HUES6 (cell line): ENCODE measurements around the gene PHLDB3.

Experiments used
- H3K27ac ChIP-seq: 2 replicates; pipeline ENCODE4 v1.7.0; 2013; ENCODE audit warnings: low read depth, mild to moderate bottlenecking, low read length, inconsistent platforms
- H3K27me3 ChIP-seq: 2 replicates; pipeline ENCODE4 v1.6.1; 2013; ENCODE audit warnings: low read length; ENCODE audit not compliant: control insufficient read depth, insufficient read depth
- H3K36me3 ChIP-seq: 2 replicates; pipeline ENCODE4 v1.6.1; 2013; ENCODE audit warnings: low read length; ENCODE audit not compliant: control insufficient read depth, insufficient read depth
- H3K4me1 ChIP-seq: 2 replicates; pipeline ENCODE4 v1.6.1; 2013; ENCODE audit warnings: low read length; ENCODE audit not compliant: control insufficient read depth, insufficient read depth
- H3K4me3 ChIP-seq: 2 replicates; pipeline ENCODE4 v1.5.1; 2013; ENCODE audit warnings: low read depth, low read length
- H3K9ac ChIP-seq: one replicate; pipeline ENCODE4 v1.6.1; 2013; ENCODE audit warnings: mild to moderate bottlenecking, low read length
- H3K9me3 ChIP-seq: 2 replicates; pipeline ENCODE4 v1.6.1; 2013; ENCODE audit warnings: low read depth, low read length; ENCODE audit not compliant: control insufficient read depth, insufficient read depth

PHLDB3 gene

GRCh38 chr19:43460362-43461016, 44.1 kb downstream of the PHLDB3 start:
- H3K27me3 ChIP-seq = peaks cover 25% of the 10 kb centered on the region
- H3K4me3 ChIP-seq = no peak overlapping the region
- H3K4me1 ChIP-seq = peaks cover 15% of the 10 kb centered on the region
- no peaks in the 10 kb centered on the region for H3K9me3 ChIP-seq
- H3K27ac ChIP-seq = no peak overlapping the region
- no peak overlapping the region for H3K9ac ChIP-seq
- no peaks in the 10 kb centered on the region for H3K36me3 ChIP-seq

- H3K36me3 ChIP-seq = no peaks in the 10 kb centered on the region
- no peak overlapping the region for H3K9ac ChIP-seq
- peaks cover 8% of the 10 kb centered on the region for H3K4me1 ChIP-seq
- peaks cover under 1% of the 10 kb centered on the region; the same call in 1 of the 2 replicates for H3K9me3 ChIP-seq
- H3K27me3 ChIP-seq = peaks cover 9% of the 10 kb centered on the region; the same call in 1 of the 2 replicates
- H3K4me3 ChIP-seq = no peak overlapping the region
- H3K27ac ChIP-seq = no peak overlapping the region
Observed at GRCh38 chr19:43457809-43458208, 46.7 kb downstream of the PHLDB3 start.

- Histone ChIP-seq H3K27me3 (no peaks in the 10 kb centered on the region), H3K9ac (no peak overlapping the region), H3K27ac (no peak overlapping the region), H3K4me1 (peaks cover 6% of the 10 kb centered on the region; the same call in 1 of the 2 replicates), H3K36me3 (no peaks in the 10 kb centered on the region), H3K9me3 (peaks cover 7% of the 10 kb centered on the region), H3K4me3 (no peak overlapping the region)
Observed at GRCh38 chr19:43455321-43456113, 49.0 kb downstream of the PHLDB3 start.

GRCh38 chr19:43454031-43454430, 50.5 kb downstream of the PHLDB3 start:
- H3K27ac ChIP-seq = no peak overlapping the region
- H3K4me1 ChIP-seq = peaks cover 6% of the 10 kb centered on the region; the same call in 1 of the 2 replicates
- no peaks in the 10 kb centered on the region for H3K36me3 ChIP-seq
- no peak overlapping the region for H3K9ac ChIP-seq
- peaks cover 7% of the 10 kb centered on the region for H3K9me3 ChIP-seq
- H3K27me3 ChIP-seq = no peaks in the 10 kb centered on the region
- no peak overlapping the region for H3K4me3 ChIP-seq

GRCh38 chr19:43452582-43452981, 52.0 kb downstream of the PHLDB3 start:
- H3K27ac ChIP-seq = no peak overlapping the region
- no peak overlapping the region for H3K9ac ChIP-seq
- no peaks in the 10 kb centered on the region for H3K36me3 ChIP-seq
- peaks cover 2% of the 10 kb centered on the region; the same call in 1 of the 2 replicates for H3K4me1 ChIP-seq
- H3K9me3 ChIP-seq = peaks cover 7% of the 10 kb centered on the region
- no peaks in the 10 kb centered on the region for H3K27me3 ChIP-seq
- no peak overlapping the region for H3K4me3 ChIP-seq

- H3K27ac ChIP-seq = no peak overlapping the region
Observed at GRCh38 chr19:43450545-43450997, 54.0 kb downstream of the PHLDB3 start.

GRCh38 chr19:43447655-43448054, 56.9 kb downstream of the PHLDB3 start:
- peaks cover 6% of the 10 kb centered on the region for H3K9me3 ChIP-seq
- no peak overlapping the region for H3K4me3 ChIP-seq
- peaks cover 5% of the 10 kb centered on the region; the same call in 1 of the 2 replicates for H3K4me1 ChIP-seq
- H3K27me3 ChIP-seq = no peaks in the 10 kb centered on the region
- no peak overlapping the region for H3K27ac ChIP-seq
- no peaks in the 10 kb centered on the region for H3K36me3 ChIP-seq
- no peak overlapping the region for H3K9ac ChIP-seq

More at GRCh38 chr19:43450545-43450997, 54.0 kb downstream of the PHLDB3 start:
- Histone ChIP-seq H3K9ac (no peak overlapping the region), H3K4me1 (peaks cover 5% of the 10 kb centered on the region; the same call in 1 of the 2 replicates), H3K4me3 (no peak overlapping the region), H3K27me3 (no peaks in the 10 kb centered on the region), H3K36me3 (no peaks in the 10 kb centered on the region), H3K9me3 (peaks cover 7% of the 10 kb centered on the region)

- Histone ChIP-seq H3K27ac (no peak overlapping the region), H3K4me3 (no peak overlapping the region), H3K9me3 (0 out of 2 replicates have a peak, but pooled peaks cover 3% of the 10 kb centered on the region), H3K36me3 (no peaks in the 10 kb centered on the region), H3K4me1 (peaks cover 5% of the 10 kb centered on the region; the same call in 1 of the 2 replicates), H3K9ac (no peak overlapping the region), H3K27me3 (no peaks in the 10 kb centered on the region)
Observed at GRCh38 chr19:43446746-43447489, 57.6 kb downstream of the PHLDB3 start.

GRCh38 chr19:43445426-43445825, 59.1 kb downstream of the PHLDB3 start:
- Histone ChIP-seq H3K4me3 (no peak overlapping the region), H3K4me1 (peaks cover 5% of the 10 kb centered on the region; the same call in 1 of the 2 replicates), H3K9me3 (no peaks in the 10 kb centered on the region), H3K9ac (no peak overlapping the region), H3K27me3 (no peaks in the 10 kb centered on the region), H3K27ac (no peak overlapping the region), H3K36me3 (no peaks in the 10 kb centered on the region)

GRCh38 chr19:43444531-43445287, 59.8 kb downstream of the PHLDB3 start:
- no peaks in the 10 kb centered on the region for H3K36me3 ChIP-seq

More at GRCh38 chr19:43444531-43445287, 59.8 kb downstream of the PHLDB3 start:
- Histone ChIP-seq H3K27ac (no peak overlapping the region), H3K27me3 (no peaks in the 10 kb centered on the region), H3K4me3 (no peak overlapping the region), H3K4me1 (peaks cover 5% of the 10 kb centered on the region; the same call in 1 of the 2 replicates), H3K9me3 (peaks cover 2% of the 10 kb centered on the region), H3K9ac (no peak overlapping the region)
